Activated T-helper 9 cell treated with anti-CD3 and anti-CD28 coated beads, Interleukin-2, amount 50 U/mL, for 16 hours (primary cell): ENCODE data around the gene CASP1.
"Not testable (repeated sequence)": the region's sequence is repeated elsewhere in the genome, so short reads cannot be mapped to it uniquely, and the experiment has no call there.

Experiments
- DNase-seq: peaks from one replicate; pipeline ENCODE4 v3.0.0-alpha.2; 2020; ENCODE audit warnings: low read depth

CASP1 gene

DNA sequence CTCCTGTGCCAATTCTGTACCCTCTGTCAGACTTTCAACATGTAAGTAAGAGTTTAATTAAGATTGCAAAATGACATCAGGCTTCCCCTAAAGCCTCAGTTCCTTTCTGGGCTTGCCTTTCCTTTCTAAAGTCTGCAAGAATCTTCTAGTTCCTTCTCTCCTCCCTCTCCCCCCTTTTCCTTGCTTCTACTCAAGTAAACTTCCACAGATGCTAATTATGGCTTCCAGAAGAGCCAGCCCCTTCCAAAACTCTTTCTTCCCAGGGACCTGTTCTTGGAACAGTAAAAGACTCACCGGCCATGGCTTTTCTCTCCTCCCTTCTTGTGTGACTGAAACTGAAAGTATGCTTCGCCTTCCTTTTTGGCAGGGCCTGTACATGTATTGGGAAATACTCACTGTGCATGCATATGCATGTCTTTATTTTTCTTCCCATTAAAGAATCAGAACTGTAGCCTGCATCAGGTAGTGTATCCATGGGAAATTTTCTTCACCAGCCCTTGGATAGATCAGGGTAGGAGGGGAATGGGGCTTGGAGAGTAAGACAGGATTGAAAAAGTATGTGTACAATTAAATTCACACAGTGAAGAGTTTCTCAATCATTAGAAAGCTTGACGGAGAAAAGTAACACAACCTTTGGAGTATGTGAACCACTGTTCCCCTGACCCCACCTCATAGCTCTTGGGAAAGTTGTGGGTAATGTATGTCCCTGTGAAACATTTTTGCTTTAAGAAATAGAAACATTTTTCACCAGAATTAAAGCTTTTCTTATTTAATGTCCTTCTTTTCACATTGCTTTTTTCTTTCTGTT lies at the start of gene CASP1:
TSS of gene CASP1 (minus strand) at position 332 of the 808 bp plus-strand sequence. CDS start at position 301, 31 bp downstream.
- DNase-seq: no peak

GRCh38 chr11:105081412-105082150 lies 46.6 kb upstream of the CASP1 start:
- no peak for DNase-seq

GRCh38 chr11:105080171-105080906 lies 45.4 kb upstream of the CASP1 start:
- DNase-seq: not testable (repeated sequence)

DNA sequence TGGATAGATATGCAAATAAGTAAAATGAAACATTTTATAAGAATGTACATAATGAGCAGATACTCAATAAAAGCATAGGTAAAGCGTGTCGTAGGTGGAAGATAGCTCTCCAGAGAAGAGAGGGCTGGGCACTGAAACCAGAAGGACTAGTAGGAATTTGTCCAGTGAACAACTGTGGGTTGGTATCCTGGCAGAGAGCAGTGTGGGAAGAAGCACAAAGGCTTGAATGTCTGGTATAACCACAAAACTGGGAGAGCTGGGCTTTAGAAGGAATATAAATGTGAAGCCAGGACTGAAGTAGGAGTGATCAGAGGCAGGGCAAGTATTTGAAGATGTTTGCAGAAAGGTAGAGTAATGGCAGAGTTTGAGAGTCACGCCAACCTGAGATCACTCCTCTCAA lies 43.3 kb upstream of the CASP1 start:
- no peak for DNase-seq

- DNase-seq: not testable (repeated sequence)
Observed at GRCh38 chr11:105077141-105077790, 42.3 kb upstream of the CASP1 start.

DNA sequence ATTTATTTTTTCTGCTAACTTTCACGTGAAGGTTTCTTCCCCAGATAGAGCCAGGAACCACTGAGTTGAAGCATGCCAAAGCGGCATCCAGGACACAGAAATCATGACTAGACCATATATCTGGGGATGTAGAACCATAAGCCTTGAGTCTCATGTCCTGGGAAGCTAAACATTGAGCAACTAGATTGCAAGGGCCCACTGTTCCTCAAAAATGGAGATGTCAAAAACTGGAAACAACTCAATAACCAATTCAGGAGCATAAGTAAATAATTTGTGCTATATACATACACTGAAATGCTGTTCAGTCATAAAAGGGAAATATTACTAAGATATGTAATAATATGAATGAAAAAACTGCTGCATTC lies 39.2 kb upstream of the CASP1 start:
- DNase-seq: no peak

GRCh38 chr11:105073456-105074165 lies 38.7 kb upstream of the CASP1 start:
- no peak for DNase-seq

DNA sequence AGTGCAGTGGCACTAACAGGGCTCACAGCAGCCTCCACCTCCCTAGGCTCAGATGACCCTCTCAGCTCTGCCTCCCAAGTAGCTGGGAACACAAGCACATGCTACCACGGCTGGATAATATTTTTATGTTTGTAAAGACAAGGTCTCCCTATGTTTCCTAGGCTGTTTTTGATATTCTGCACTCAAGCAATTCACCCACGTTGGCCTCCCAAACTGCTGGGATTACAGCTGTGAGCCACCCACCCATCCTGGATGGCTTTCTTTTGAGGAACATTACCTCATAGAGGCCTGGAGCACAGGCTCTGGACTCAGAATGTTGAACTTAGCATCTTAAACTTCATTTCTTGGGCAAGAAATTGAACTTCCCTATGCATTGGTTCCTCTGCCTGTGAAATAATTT lies 37.1 kb upstream of the CASP1 start:
- not testable (repeated sequence) for DNase-seq

DNA sequence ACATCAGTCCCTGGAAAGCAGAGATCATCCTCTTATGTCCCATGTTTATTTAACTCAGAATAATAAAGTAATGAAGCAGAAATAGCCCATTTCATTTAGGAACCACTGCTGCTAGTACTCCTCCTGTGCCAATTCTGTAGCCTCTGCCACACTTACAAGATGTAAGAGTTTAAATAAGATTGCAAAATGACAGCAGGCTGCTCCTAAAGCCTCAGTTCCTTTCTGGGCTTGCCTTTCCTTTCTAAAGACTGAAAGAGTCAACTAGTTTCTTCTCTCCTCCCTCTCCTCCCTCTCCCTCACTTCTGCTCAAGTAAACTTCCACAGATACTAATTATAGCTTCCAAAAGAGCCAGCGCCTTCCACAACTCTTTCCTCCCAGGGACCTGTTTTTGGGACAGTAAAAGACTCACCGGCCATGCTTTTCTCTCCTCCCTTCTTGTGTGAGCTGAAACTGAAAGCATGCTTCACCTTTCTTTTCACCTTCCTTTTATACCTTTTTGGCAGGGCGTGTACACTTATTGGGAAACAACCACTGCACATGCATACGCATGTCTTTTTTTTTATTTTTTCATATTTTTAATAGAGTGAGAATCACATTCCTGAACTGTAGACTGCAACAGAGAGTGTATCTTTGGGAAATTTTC lies 36.3 kb upstream of the CASP1 start:
- no peak for DNase-seq

DNA sequence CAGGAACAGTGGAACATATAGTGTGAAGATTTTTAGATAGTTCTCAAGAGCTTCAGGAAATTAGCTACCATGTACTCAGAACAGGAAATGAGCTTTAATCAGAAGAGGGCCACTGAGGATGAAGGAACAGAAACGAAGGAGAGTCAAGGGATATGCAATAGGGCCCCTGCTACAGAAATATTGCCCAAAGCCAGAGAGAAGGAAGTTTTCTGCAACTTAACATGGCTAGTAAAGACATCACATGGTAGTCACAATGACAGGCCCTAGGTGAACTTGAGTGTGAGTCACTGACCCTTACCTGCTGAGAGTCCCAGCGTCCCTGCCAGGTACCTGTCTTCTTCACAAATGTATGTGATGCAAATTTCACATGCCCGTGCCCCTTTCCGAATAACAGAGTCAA lies 35.4 kb upstream of the CASP1 start:
- DNase-seq: no peak

- DNase-seq: not testable (repeated sequence)
Observed at GRCh38 chr11:105069749-105070148, 34.8 kb upstream of the CASP1 start.

DNA sequence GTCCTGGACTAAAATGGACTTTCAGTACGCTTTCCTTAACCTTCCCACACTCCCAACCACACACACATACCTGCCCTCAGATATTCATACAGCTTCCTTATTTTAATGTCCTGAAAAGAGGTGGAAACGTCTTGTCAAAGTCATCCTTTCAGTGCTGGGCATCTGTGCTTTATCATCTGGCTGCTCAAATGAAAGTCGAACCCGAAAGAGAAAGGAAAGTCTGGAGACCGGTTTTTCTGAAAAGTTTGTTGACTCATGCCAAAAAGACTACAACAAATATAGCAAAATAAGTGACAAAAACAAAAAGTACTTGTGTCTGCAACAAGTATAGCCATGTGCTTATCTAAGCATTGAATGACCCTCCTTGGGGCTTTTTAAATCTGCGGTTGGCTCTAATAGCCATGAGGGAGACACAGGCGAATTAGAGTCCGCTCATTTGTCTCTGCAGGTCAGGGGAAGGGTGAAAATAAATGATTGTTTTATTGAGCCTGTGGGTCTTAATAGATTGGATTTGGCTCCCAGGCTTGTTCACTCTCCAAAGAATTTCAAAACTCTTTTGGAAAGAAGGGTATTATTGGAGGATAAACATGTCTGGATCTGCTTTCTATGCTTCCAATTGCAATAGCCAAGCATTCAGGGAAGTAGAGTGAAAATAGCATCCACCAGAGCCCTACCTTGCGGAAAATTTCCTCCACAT lies 28.4 kb upstream of the CASP1 start:
- DNase-seq: not testable (repeated sequence)

DNA sequence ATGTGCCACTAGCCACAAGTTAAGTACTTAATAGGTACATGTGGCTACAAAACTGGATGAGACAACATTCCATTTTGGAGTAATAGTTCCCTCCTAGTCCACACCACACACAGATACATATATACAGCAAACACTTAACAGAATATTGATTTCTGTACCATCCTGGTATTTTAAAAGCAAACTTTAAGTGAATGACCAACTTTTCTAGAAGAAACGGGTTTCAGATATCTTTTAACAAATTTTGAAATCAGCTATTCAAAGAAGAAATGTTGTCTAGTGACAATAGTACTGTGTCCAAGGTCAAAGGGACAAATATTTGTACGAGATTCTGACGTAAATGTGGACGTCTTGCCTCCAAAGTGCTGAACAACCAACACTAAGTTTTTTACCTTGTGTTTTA lies 22.5 kb upstream of the CASP1 start:
- no peak for DNase-seq

- DNase-seq: no peak
Observed at GRCh38 chr11:105056446-105056845, 21.5 kb upstream of the CASP1 start.

DNA sequence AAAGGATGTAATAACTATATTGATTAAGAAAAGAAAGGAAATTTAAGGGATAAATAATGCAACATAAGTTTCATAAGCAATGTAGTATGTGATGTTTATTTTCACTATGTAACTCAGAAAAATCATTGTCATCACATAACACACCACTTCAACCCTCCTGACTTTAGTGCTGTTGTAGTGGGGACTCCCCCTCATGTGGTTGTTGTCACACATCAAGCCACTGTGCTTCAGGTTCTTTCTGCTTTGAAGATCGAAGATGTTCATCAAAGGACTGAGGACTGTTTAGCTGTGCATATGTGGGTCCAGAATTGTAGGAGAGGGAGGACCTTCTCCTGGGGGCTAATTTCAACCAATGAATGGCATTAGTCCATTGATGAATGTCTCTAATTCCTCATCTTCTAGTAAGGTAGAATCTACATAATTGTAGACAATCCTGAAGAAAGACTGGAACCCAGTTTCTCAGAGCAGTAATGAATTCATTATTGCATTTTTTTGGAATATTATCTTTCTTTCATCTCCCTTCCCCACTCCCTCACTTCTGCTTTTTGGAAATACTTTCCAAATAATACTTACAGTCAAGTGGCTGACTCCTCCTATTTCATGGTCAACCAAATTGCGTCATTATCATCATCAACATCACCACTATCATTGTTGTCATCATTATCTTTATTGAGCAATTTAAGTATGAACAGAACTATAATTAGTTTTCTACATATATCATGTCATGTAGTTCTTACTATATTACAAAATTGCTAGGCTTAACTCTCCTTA lies 20.0 kb upstream of the CASP1 start:
- no peak for DNase-seq

DNA sequence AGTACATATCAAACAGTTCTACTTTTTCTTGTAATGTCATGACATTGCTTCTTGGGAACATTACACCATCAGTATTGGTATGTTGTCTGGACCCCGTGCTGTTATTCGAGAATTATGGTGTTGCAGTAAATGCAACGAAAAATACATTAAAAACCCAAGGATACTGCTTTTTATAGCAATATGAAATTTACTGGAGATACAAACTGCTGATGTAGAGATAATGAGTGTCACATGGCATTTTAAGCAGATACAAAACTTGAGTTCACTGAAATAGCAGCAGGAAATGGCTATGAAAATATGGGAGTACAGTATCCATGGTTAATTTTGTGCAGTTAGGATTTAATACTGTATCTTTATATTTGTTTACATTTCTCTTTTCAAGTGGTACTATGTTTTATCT lies 17.5 kb upstream of the CASP1 start:
- no peak for DNase-seq

GRCh38 chr11:105051559-105051958 lies 16.6 kb upstream of the CASP1 start:
- no peak for DNase-seq

GRCh38 chr11:105049481-105049880 lies 14.5 kb upstream of the CASP1 start:
- DNase-seq: no peak

- no peak for DNase-seq
Observed at GRCh38 chr11:105046898-105047579, 12.1 kb upstream of the CASP1 start.
